MCF 10A (cell line): ENCODE measurements around the gene ATP5F1D. TPM values are rescaled to one million over a fixed set of nuclear protein-coding genes. Genes with fewer than 3 reads are reported as not detected.

Experiments used
- BruUV-seq: library from RNA; stranded (reverse); fragments of 400-500 nt; replicated peaks from 2 replicates; lab custom pipeline; 2021; lab: Mats Ljungman, UMichigan
- CTCF ChIA-PET: fragments of 300-600 bp; sonication (Branson Sonifier 250); formaldehyde crosslinking; extraction: SDS; loops from one replicate; lab custom pipeline; 2021; ENCODE audit warnings: antibody characterized with exemption, inconsistent platforms; lab: Yijun Ruan, JAX
- POLR2A ChIA-PET: fragments of 300-600, 350-650 bp; sonication (Branson Sonifier 250); formaldehyde crosslinking; extraction: SDS; loops from one replicate; lab custom pipeline; 2020; ENCODE audit warnings: antibody characterized with exemption, inconsistent platforms; lab: Yijun Ruan, JAX
- DNase-seq: peaks from one replicate; pipeline ENCODE4 v3.0.0-alpha.2; 2018; ENCODE audit not compliant: unreplicated experiment
- H3K27ac Mint-ChIP-seq: one replicate; pipeline ENCODE4 v1.8.0; 2022; ENCODE audit warnings: mild to moderate bottlenecking, low read depth, mixed read lengths; ENCODE audit not compliant: unreplicated experiment
- H3K27me3 Mint-ChIP-seq: one replicate; pipeline ENCODE4 v1.8.0; 2022; ENCODE audit warnings: mixed read lengths; ENCODE audit not compliant: insufficient read depth, unreplicated experiment
- H3K36me3 Mint-ChIP-seq: one replicate; pipeline ENCODE4 v1.8.0; 2022; ENCODE audit warnings: mild to moderate bottlenecking, moderate library complexity, mixed read lengths; ENCODE audit not compliant: insufficient read depth, unreplicated experiment
- H3K4me1 Mint-ChIP-seq: one replicate; pipeline ENCODE4 v1.8.0; 2022; ENCODE audit warnings: mixed read lengths; ENCODE audit not compliant: insufficient read depth, unreplicated experiment
- H3K4me3 Mint-ChIP-seq: one replicate; pipeline ENCODE4 v1.8.0; 2022; ENCODE audit warnings: mild to moderate bottlenecking, moderate library complexity, mixed read lengths; ENCODE audit not compliant: unreplicated experiment
- H3K9me3 Mint-ChIP-seq: one replicate; pipeline ENCODE4 v1.8.0; 2022; ENCODE audit warnings: mixed read lengths; ENCODE audit not compliant: unreplicated experiment
- CTCF ChIP-seq: fragments of 200-600 bp; IDR thresholded peaks from one replicate; pipeline ENCODE4 v1.8.0; 2022; ENCODE audit warnings: antibody characterized with exemption, mild to moderate bottlenecking; ENCODE audit not compliant: unreplicated experiment
- intact Hi-C: fragments of 100-400 bp; cut with micrococcal nuclease; formaldehyde crosslinking; loops from 2 replicates; pipeline ENCODE4 v1.14.1; 2022
- total RNA-seq: library from RNA; stranded (reverse); gene quantifications from 2 replicates; pipeline ENCODE4 v1.2.3, GENCODE V29; 2022

ATP5F1D gene
- total RNA-seq, 1 experiment from 2014 or later, result 258 TPM

DNA sequence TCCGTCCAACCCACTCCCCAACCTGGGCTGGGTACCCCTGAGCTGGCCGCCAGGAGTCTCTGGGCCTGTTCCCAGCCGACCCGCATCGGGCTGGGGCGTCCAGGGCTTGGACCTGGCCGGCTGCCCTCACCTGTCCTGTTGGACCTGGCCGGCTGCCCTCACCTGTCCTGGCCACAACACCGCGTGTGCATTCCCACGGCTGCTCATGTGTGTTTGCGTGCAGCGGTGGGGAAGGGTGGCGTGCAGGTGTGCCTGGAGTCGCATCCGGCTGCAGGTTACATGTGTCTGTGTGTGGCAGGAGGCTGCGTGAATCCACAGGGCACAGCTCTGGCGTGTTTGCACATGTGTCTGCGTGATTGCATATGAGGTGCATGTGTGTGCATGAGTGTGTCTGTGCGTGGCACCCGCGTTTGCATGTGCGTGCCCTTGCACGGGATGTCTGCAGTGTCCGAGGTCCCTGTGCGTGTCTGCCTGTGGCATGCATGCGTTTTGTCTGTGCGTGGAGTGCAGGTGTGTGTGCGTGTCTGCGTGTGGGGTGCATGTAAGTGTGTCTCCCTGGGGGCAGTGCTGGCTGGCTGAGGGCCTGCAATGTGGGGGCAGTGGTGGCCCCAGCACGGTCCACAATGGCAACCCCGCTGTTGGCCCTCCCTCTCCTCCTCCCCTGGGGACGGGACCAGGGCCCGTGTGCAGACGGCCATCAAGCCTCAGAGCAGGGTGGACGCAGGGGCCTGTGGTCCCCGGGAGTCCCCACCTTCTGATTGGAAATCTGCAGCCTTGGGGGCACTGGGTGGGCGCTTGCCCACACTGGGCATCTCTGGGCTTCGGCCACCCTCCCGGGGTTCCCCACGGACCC is 47.5 kb downstream of the ATP5F1D start:
- Mint-ChIP-seq H3K4me3 (no peak overlapping the region), H3K27ac (no peak overlapping the region), H3K4me1 (peaks cover 5% of the 10 kb centered on the region), H3K27me3 (peaks cover 34% of the 10 kb centered on the region), H3K36me3 (no peaks in the 10 kb centered on the region), H3K9me3 (no peaks in the 10 kb centered on the region)
- DNase-seq, result no peak
- TF ChIP-seq CTCF, result no peak
- CTCF ChIA-PET, result no interaction called here
- POLR2A ChIA-PET, result no interaction called here
- intact Hi-C loops, result no loop called here
- BruUV-seq, result no TSS peak

GRCh38 chr19:1289686-1290025 is 48.1 kb downstream of the ATP5F1D start:
- peaks cover 5% of the 10 kb centered on the region for H3K4me1 Mint-ChIP-seq
- DNase-seq, result no peak

GRCh38 chr19:1290196-1290702 is 48.7 kb downstream of the ATP5F1D start:
- no peaks in the 10 kb centered on the region for H3K9me3 Mint-ChIP-seq

More at GRCh38 chr19:1289686-1290025, 48.1 kb downstream of the ATP5F1D start:
- Mint-ChIP-seq H3K27me3 (peaks cover 28% of the 10 kb centered on the region), H3K9me3 (no peaks in the 10 kb centered on the region), H3K4me3 (no peak overlapping the region), H3K27ac (no peak overlapping the region), H3K36me3 (no peaks in the 10 kb centered on the region)
- ChIA-PET POLR2A (no interaction called here), CTCF (no interaction called here)
- TF ChIP-seq CTCF, result no peak
- intact Hi-C loops, result no loop called here
- BruUV-seq, result no TSS peak

More at GRCh38 chr19:1290196-1290702, 48.7 kb downstream of the ATP5F1D start:
- no TSS peak for BruUV-seq
- DNase-seq, result no peak
- POLR2A ChIA-PET, result no interaction called here
- Mint-ChIP-seq H3K4me1 (peaks cover 5% of the 10 kb centered on the region), H3K4me3 (no peak overlapping the region), H3K27me3 (peaks cover 23% of the 10 kb centered on the region), H3K27ac (no peak overlapping the region), H3K36me3 (no peaks in the 10 kb centered on the region)
- CTCF ChIA-PET, result no interaction called here
- TF ChIP-seq CTCF, result no peak
- intact Hi-C loops, result no loop called here
